Natural killer cell treated with Interleukin-12 subunit alpha and Interleukin-12 subunit beta and Interleukin-15 and Interleukin-18, amount 100 ng/mL, for 72 hours (primary cell): ENCODE measurements around the gene PP2D1. TPM values are rescaled to one million over a fixed set of nuclear protein-coding genes. Genes with fewer than 3 reads are reported as not detected.
A peak's percentile ranks its signal among the peaks of the same experiment; 100 is the strongest.

ENCODE experiments used
- ATAC-seq, 2 donors: fragments of 150-1000 bp; cut with Tn5 transposase in 1 of 2; sonication (Bioruptor Pico), chemical (Tn5 transposase) in 1 of 2; 2 replicates each; pipeline ENCODE4 v1.10.0; 2021
- DNase-seq: peaks from one replicate; pipeline ENCODE4 v3.0.0; 2022; ENCODE audit warnings: low spot score
- H3K27ac Mint-ChIP-seq, 2 donors: 1 replicate in 1 of 2; 2 replicates in 1 of 2; pipeline ENCODE4 v1.8.0; 2022; ENCODE audit warnings: mixed read lengths in 2 of 2, mild to moderate bottlenecking in 1 of 2, moderate library complexity in 1 of 2
- H3K27me3 Mint-ChIP-seq, 2 donors: 1 replicate in 1 of 2; 2 replicates in 1 of 2; pipeline ENCODE4 v1.8.0; 2022; ENCODE audit warnings: mixed read lengths in 2 of 2
- H3K36me3 Mint-ChIP-seq: one replicate; pipeline ENCODE4 v1.8.0; 2022; ENCODE audit warnings: mixed read lengths
- H3K4me1 Mint-ChIP-seq, 2 donors: 1 replicate in 1 of 2; 2 replicates in 1 of 2; pipeline ENCODE4 v1.8.0; 2022; ENCODE audit warnings: low read depth in 2 of 2, mixed read lengths in 2 of 2, mild to moderate bottlenecking in 1 of 2
- H3K4me3 Mint-ChIP-seq: one replicate; pipeline ENCODE4 v1.8.0; 2022; ENCODE audit warnings: mixed read lengths
- H3K9me3 Mint-ChIP-seq: 2 replicates; pipeline ENCODE4 v1.8.0; 2022; ENCODE audit warnings: mixed read lengths
- total RNA-seq, 2 donors: library from RNA; stranded (reverse); gene quantifications; one replicate each; pipeline ENCODE4 v1.2.3, GENCODE V29; 2022

PP2D1 gene
- total RNA-seq, 2 donors from 2014 or later: not detected

GRCh38 chr3:19945969-19946831 is 65.9 kb downstream of the PP2D1 start:
- H3K27me3 Mint-ChIP-seq: no peaks in the 10 kb centered on the region
- DNase-seq (no peak), ATAC-seq (no peak)
- H3K36me3 Mint-ChIP-seq: no peaks in the 10 kb centered on the region
- peak overlapping the region; percentile 87 to 89 for H3K27ac Mint-ChIP-seq
- H3K4me3 Mint-ChIP-seq: peak overlapping the region; percentile 87
- H3K9me3 Mint-ChIP-seq: no peaks in the 10 kb centered on the region
- peaks cover 15 to 41% of the 10 kb centered on the region in 2 donors for H3K4me1 Mint-ChIP-seq

GRCh38 chr3:19945534-19945933 is 66.5 kb downstream of the PP2D1 start:
- Mint-ChIP-seq H3K36me3 (no peaks in the 10 kb centered on the region), H3K27ac (peak overlapping the region; percentile 87 to 89), H3K4me3 (peak overlapping the region; percentile 87), H3K4me1 (peaks cover 13 to 34% of the 10 kb centered on the region in 2 donors), H3K27me3 (peaks cover 0 to under 1% of the 10 kb centered on the region in 2 donors), H3K9me3 (peaks cover under 1% of the 10 kb centered on the region)
- no peak for ATAC-seq
- DNase-seq: no peak

- no peak for DNase-seq
- Mint-ChIP-seq H3K9me3 (peaks cover 4% of the 10 kb centered on the region), H3K27me3 (peaks cover 3 to 11% of the 10 kb centered on the region in 2 donors), H3K27ac (no peak overlapping the region), H3K4me1 (peaks cover 5 to 6% of the 10 kb centered on the region in 2 donors), H3K36me3 (no peaks in the 10 kb centered on the region), H3K4me3 (no peak overlapping the region)
- no peak for ATAC-seq
Observed at GRCh38 chr3:19940643-19941042, 71.4 kb downstream of the PP2D1 start.

DNA sequence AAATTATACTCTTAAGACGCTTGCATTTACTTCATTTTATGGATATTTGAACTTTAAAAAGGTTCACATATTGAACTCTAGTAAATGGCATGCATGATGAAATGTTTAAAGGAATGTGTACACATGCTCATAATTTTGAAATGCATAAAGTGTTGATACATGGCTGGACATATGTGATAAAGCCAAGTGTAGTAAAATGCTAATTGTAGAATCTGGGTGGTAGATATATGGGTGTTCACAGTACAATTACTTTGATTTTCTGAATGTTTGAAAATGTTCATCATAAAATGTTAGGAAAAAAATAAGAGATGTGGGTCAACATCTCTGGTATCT is 73.8 kb downstream of the PP2D1 start:
- Mint-ChIP-seq H3K36me3 (no peaks in the 10 kb centered on the region), H3K27me3 (peaks cover 13 to 20% of the 10 kb centered on the region in 2 donors), H3K9me3 (peaks cover 4% of the 10 kb centered on the region), H3K4me1 (peaks cover 7 to 15% of the 10 kb centered on the region in 2 donors), H3K4me3 (no peak overlapping the region), H3K27ac (no peak overlapping the region)
- no peak for ATAC-seq
- no peak for DNase-seq

- Mint-ChIP-seq H3K4me3 (no peak overlapping the region), H3K9me3 (peaks cover 4% of the 10 kb centered on the region), H3K4me1 (peaks cover 10 to 17% of the 10 kb centered on the region in 2 donors), H3K27me3 (peaks cover 13 to 20% of the 10 kb centered on the region in 2 donors), H3K36me3 (no peaks in the 10 kb centered on the region), H3K27ac (no peak overlapping the region)
- peak in 1 of 2 donors; percentile 46 for ATAC-seq
- DNase-seq: no peak
Observed at GRCh38 chr3:19937459-19938294, 74.4 kb downstream of the PP2D1 start.

Other genes with a start within 250 kb of the PP2D1 start
- gene EFHB, start 78.0 kb downstream of the PP2D1 start, total RNA-seq: under 1 TPM in 1 of 2 donors, not detected in 1; 0.78 TPM
- 10 to 100 TPM; 59.0 to 68.9 TPM for gene RAB5A, start 65.2 kb downstream of the PP2D1 start, total RNA-seq
- gene KAT2B, start 28.2 kb upstream of the PP2D1 start, total RNA-seq: 10 to 100 TPM; 78.4 to 88.3 TPM
- gene SGO1, start 173.9 kb upstream of the PP2D1 start, total RNA-seq: 10 to 100 TPM; 11.0 to 21.6 TPM